Hematopoietic multipotent progenitor cell (in vitro differentiated cells): Measurements from ENCODE around the gene FBXW4. TPM values are rescaled to one million over a fixed set of nuclear protein-coding genes. Genes with fewer than 3 reads are reported as not detected.

Experiments used
- DNase-seq, 3 donors: peaks; one replicate each; pipeline ENCODE4 v3.0.0-alpha.2; 2011 to 2015; ENCODE audit warnings: low read depth in 2 of 3, low spot score in 2 of 3
- total RNA-seq: library from RNA; depleted of rRNA; stranded (reverse); fragments of >200 nt; gene quantifications from one replicate; pipeline ENCODE4 v1.2.3, GENCODE V29; 2012

The FBXW4 gene
- total RNA-seq, 1 donor, result 50.1 TPM

- DNase-seq, result no peak
Observed at GRCh38 chr10:101704331-101704730, 9.4 kb upstream of the FBXW4 start.

GRCh38 chr10:101696632-101697031 lies 1.7 kb upstream of the FBXW4 start:
- DNase-seq, result no peak

- DNase-seq, result peak in 1 of 3 donors; percentile 20
Observed at GRCh38 chr10:101695404-101695890, 477 bp upstream of the FBXW4 start.

- peak; percentile 63 to 69 (median 68) for DNase-seq
Observed at GRCh38 chr10:101693978-101694673, 844 bp downstream of the FBXW4 start.

- DNase-seq, result peak; percentile 21 to 62 (median 40)
Observed at GRCh38 chr10:101693651-101693977, 1.4 kb downstream of the FBXW4 start.

GRCh38 chr10:101691081-101691480 lies 3.9 kb downstream of the FBXW4 start:
- DNase-seq, result no peak

- no peak for DNase-seq
Observed at GRCh38 chr10:101690461-101690860, 4.5 kb downstream of the FBXW4 start.

- DNase-seq, result no peak
Observed at GRCh38 chr10:101687071-101687658, 7.8 kb downstream of the FBXW4 start.

- DNase-seq, result no peak
Observed at GRCh38 chr10:101686133-101686925, 8.6 kb downstream of the FBXW4 start.

GRCh38 chr10:101684782-101685181 lies 10.2 kb downstream of the FBXW4 start:
- no peak for DNase-seq

GRCh38 chr10:101683276-101683675 lies 11.7 kb downstream of the FBXW4 start:
- DNase-seq, result no peak

- DNase-seq, result no peak
Observed at GRCh38 chr10:101682172-101682825, 12.7 kb downstream of the FBXW4 start.

- DNase-seq, result peak in 1 of 3 donors; percentile 17
Observed at GRCh38 chr10:101676565-101676964, 18.4 kb downstream of the FBXW4 start.

GRCh38 chr10:101675115-101675514 lies 19.9 kb downstream of the FBXW4 start:
- no peak for DNase-seq

GRCh38 chr10:101672536-101672935 lies 22.4 kb downstream of the FBXW4 start:
- DNase-seq, result no peak

- no peak for DNase-seq
Observed at GRCh38 chr10:101671453-101671852, 23.5 kb downstream of the FBXW4 start.

GRCh38 chr10:101670635-101671034 lies 24.3 kb downstream of the FBXW4 start:
- DNase-seq, result no peak

- DNase-seq, result no peak
Observed at GRCh38 chr10:101669181-101669580, 25.8 kb downstream of the FBXW4 start.

- DNase-seq, result no peak
Observed at GRCh38 chr10:101668566-101668965, 26.4 kb downstream of the FBXW4 start.

GRCh38 chr10:101666083-101666482 lies 28.9 kb downstream of the FBXW4 start:
- DNase-seq, result no peak

- no peak for DNase-seq
Observed at GRCh38 chr10:101663097-101663496, 31.9 kb downstream of the FBXW4 start.
